Measurements from ENCODE around the gene RBM25.
"Not testable (repeated sequence)": the region's sequence is repeated elsewhere in the genome, so short reads cannot be mapped to it uniquely, and the experiment has no call there.

Gene RBM25

DNA sequence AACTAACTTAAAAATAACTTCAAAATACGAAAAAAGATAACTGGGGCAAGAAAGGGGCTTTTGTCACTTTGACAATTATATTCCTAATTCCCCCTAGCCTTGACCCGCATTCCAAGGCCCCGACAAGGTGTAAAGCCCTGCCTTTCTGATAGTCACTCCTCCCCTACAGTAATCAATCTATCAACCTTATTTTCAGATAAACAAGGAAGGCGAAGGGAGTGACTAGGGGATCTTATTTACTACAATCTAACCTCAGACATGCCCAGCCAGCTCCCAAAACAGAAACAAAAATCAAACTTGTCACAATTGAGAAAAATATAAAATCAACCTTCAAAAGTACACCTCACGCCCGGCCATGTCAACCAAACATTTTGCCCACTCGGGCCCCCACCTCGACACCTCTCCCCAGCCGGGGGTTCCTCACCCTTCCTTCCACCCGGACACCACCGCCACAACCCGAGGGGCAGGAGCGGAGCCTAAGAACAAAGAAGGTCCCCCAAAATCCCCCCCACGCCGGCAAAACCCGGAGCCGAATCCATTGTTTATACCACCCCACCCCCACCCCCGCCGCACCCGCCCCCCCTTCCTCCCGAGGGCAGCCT is 32.0 kb upstream of the RBM25 start:
- Mint-ChIP-seq H3K4me1 (peaks cover 51% of the 10 kb centered on the region), H3K36me3 (ENCODE audit: low read depth) (peaks cover 27% of the 10 kb centered on the region), H3K9me3 (no peaks in the 10 kb centered on the region), H3K27ac (peak overlapping the region; percentile 94), H3K4me3 (peak overlapping the region; percentile 95), H3K27me3 (ENCODE audit: low read depth, poor library complexity) (no peaks in the 10 kb centered on the region)
- DNase-seq = no peak
- TF ChIP-seq CTCF (IDR thresholded peaks at IDR 0.05) = no peak

DNA sequence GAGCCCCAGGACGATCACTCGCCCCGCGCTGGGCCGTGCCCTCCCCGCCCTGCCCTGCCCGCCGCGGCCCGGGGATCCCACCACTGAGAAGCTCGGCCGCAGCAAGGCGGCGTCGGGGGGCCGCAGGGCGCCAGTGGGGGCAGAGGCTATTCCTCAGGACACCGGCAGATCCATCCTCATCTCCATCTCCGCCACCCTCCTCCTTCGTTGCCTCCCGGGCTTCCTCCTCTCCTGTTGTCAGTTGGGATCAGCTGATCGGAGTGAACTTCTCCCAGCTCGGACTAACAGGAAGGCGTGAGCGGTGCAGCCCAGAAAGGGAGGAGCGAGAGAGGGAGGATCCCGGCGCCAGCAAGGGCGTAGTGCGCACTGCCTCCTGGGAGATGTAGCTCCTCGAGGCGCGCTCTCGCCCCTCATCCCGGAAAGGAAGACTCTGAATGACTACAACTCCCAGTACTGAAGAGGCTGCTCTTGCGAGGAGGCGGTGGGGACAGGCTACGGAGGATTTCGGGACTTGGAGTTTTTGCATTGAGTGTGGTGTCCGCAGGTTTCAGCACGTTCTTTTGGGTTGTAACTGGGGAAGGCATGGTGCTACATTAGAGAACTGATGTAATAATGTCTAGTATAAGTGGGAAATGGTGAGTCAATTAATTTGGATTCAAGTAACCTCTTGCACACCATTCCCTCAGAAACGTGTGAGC is 31.3 kb upstream of the RBM25 start, which contains the start of gene ZFYVE1:
Gene ZFYVE1, minus strand, starts transcription at position 262 of the 698 bp plus-strand sequence. CDS start 2,598 bp downstream, outside the sequence.
- peaks cover 45% of the 10 kb centered on the region for H3K4me1 Mint-ChIP-seq
- peaks cover 21% of the 10 kb centered on the region for H3K36me3 Mint-ChIP-seq (ENCODE audit: low read depth)
- no peak for TF ChIP-seq CTCF (IDR thresholded peaks at IDR 0.05)
- peak within 1 kb of the TSS; percentile 95 for H3K4me3 Mint-ChIP-seq
- peak; percentile 91 for DNase-seq
- peak within 1 kb of the TSS; percentile 94 for H3K27ac Mint-ChIP-seq
- no peaks in the 10 kb centered on the region for H3K27me3 Mint-ChIP-seq (ENCODE audit: low read depth, poor library complexity)
- H3K9me3 Mint-ChIP-seq = no peaks in the 10 kb centered on the region

GRCh38 chr14:73027546-73027945 is 30.8 kb upstream of the RBM25 start:
- Mint-ChIP-seq H3K27ac (no peak overlapping the region), H3K36me3 (ENCODE audit: low read depth) (peaks cover 17% of the 10 kb centered on the region)

DNA sequence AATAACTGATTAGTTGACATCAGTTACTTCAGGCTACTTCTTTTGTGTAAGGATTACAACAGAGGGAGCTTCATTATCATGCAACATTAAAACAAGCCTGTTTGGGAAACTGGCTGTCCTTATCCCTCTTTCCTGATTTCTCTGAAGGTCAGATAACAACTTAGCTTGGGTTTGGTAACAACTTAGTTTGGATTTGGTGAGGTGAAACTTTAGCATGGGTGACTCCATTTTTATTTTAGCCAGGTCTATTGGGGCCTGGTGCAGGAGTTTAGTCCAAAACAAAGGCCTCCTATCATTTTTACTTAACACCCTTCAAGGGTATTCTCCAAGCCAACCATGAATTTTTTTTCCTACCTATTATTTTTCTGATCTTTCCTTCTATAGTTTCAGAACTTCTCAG is 30.4 kb upstream of the RBM25 start:
- TF ChIP-seq CTCF (IDR thresholded peaks at IDR 0.05) = no peak
- H3K36me3 Mint-ChIP-seq (ENCODE audit: low read depth) = peaks cover 14% of the 10 kb centered on the region
- DNase-seq = no peak
- peaks cover 39% of the 10 kb centered on the region for H3K4me1 Mint-ChIP-seq
- peak overlapping the region; percentile 95 for H3K4me3 Mint-ChIP-seq
- H3K27me3 Mint-ChIP-seq (ENCODE audit: low read depth, poor library complexity) = no peaks in the 10 kb centered on the region
- no peak overlapping the region for H3K27ac Mint-ChIP-seq
- no peaks in the 10 kb centered on the region for H3K9me3 Mint-ChIP-seq

More at GRCh38 chr14:73027546-73027945, 30.8 kb upstream of the RBM25 start:
- Mint-ChIP-seq H3K4me3 (peak overlapping the region; percentile 95), H3K27me3 (ENCODE audit: low read depth, poor library complexity) (no peaks in the 10 kb centered on the region), H3K4me1 (peaks cover 43% of the 10 kb centered on the region), H3K9me3 (no peaks in the 10 kb centered on the region)
- no peak for DNase-seq
- no peak for TF ChIP-seq CTCF (IDR thresholded peaks at IDR 0.05)

DNA sequence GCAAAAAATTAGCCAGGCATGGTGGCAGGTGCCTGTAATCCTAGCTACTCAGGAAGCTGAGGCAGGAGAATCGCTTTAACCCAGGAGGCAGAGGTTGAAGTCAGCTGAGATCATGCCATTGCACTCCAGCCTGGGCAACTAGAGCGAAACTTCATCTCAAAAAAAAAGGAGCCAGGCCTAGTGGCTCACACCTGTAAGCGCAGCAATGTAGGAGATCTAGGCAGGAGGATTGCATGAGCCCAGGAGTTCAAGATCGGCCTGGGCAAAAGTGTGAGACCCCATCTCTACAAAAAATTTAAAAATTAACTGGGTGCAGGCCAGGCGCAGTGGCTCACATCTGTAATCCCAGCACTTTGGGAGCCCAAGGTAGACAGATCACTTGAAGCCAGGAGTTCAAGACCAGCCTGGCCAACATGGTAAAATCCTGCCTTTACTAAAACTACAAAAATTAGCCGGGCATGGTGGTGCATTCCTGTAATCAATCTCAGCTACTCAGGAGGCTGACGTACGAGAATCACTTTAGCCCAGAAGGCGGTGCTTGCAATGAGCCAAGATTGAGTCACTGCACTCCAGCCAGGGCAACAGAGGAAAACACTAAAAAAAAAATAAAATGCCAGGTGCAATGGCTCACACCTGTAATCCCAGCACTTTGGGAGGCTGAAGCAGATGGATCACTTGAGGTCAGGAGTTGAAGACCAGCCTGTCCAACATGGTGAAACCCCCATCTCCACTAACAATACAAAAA is 21.5 kb upstream of the RBM25 start:
- H3K4me1 Mint-ChIP-seq; H3K4me3 Mint-ChIP-seq; H3K9me3 Mint-ChIP-seq; DNase-seq; H3K27ac Mint-ChIP-seq; H3K36me3 Mint-ChIP-seq (ENCODE audit: low read depth); H3K27me3 Mint-ChIP-seq (ENCODE audit: low read depth, poor library complexity): not testable (repeated sequence)

- no peak overlapping the region for H3K4me3 Mint-ChIP-seq
- H3K36me3 Mint-ChIP-seq (ENCODE audit: low read depth) = no peaks in the 10 kb centered on the region
- no peak overlapping the region for H3K27ac Mint-ChIP-seq
Observed at GRCh38 chr14:73047808-73048207, 10.5 kb upstream of the RBM25 start.

More at GRCh38 chr14:73047808-73048207, 10.5 kb upstream of the RBM25 start:
- H3K27me3 Mint-ChIP-seq (ENCODE audit: low read depth, poor library complexity) = peaks cover 9% of the 10 kb centered on the region
- no peak for DNase-seq
- no peaks in the 10 kb centered on the region for H3K4me1 Mint-ChIP-seq
- TF ChIP-seq CTCF (IDR thresholded peaks at IDR 0.05) = no peak
- H3K9me3 Mint-ChIP-seq = no peaks in the 10 kb centered on the region

All from nephron progenitor cell (in vitro differentiated cells).